GM12891 (cell line): ENCODE results near the gene MAP1B.

Experiments used
- POLR2A ChIP-seq: IDR thresholded peaks from 2 replicates; pipeline ENCODE4 v1.6.1; 2011; ENCODE audit warnings: low read depth, low read length, control low read depth
- POLR2AphosphoS5 ChIP-seq: IDR thresholded peaks from 2 replicates; pipeline ENCODE4 v1.6.1; 2011; ENCODE audit warnings: low read depth, low read length, control low read depth
- TAF1 ChIP-seq: IDR thresholded peaks from 2 replicates; pipeline ENCODE4 v1.6.1; 2011; ENCODE audit warnings: low read depth, low read length, control low read depth

- TF ChIP-seq POLR2A (no peak), TAF1 (no peak), POLR2AphosphoS5 (no peak)
Observed at GRCh38 chr5:72147569-72147968, 40.3 kb downstream of the MAP1B start.
